DND-41 (cell line): Measurements from ENCODE around the gene NEXN.

Experiments
- EZH2 ChIP-seq: IDR thresholded peaks from 3 replicates; pipeline ENCODE4 v1.6.1; 2012; ENCODE audit warnings: borderline replicate concordance, low read depth, mild to moderate bottlenecking, moderate library complexity, low read length, inconsistent platforms; ENCODE audit not compliant: severe bottlenecking
- TF ChIP-seq, protein P1 (sequence below): IDR thresholded peaks from 2 replicates; pipeline ENCODE4 v1.5.1; 2012; ENCODE audit warnings: borderline replicate concordance, low read length, moderate library complexity, mild to moderate bottlenecking; ENCODE audit not compliant: poor library complexity, severe bottlenecking; ENCODE audit errors: extremely low read depth

DNA sequence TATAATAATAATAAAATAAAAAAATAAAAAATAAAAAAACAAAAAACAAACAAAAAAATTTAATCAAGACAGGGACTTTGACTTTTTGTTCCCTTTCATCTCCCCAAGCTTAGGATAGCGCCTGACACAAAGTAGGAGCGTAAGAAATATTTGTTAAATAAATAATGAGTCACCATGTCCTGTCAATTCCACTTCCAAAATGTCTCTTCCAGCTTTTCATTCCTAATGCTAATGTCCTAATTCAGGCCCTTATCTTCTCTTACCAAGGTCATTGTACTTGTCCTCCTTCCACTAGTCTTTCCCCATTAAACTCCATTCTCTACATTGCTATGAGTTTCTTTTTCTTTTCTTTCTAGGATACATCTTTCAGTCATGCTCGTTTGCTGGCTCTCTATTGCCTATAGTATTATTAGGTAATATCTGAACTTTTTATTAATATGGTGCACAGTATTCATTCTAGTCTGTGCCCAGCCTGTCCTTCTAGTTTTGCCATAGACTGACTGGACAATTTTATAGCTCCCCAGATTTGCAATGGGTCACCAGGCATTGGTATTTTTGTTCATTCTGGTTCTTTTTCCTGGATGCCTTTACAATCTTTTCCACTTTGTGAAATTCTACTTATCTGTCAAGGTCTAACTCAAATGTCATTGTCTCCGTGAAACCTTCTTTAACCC is 11.4 kb downstream of the NEXN start:
- TF ChIP-seq, protein P1, sequence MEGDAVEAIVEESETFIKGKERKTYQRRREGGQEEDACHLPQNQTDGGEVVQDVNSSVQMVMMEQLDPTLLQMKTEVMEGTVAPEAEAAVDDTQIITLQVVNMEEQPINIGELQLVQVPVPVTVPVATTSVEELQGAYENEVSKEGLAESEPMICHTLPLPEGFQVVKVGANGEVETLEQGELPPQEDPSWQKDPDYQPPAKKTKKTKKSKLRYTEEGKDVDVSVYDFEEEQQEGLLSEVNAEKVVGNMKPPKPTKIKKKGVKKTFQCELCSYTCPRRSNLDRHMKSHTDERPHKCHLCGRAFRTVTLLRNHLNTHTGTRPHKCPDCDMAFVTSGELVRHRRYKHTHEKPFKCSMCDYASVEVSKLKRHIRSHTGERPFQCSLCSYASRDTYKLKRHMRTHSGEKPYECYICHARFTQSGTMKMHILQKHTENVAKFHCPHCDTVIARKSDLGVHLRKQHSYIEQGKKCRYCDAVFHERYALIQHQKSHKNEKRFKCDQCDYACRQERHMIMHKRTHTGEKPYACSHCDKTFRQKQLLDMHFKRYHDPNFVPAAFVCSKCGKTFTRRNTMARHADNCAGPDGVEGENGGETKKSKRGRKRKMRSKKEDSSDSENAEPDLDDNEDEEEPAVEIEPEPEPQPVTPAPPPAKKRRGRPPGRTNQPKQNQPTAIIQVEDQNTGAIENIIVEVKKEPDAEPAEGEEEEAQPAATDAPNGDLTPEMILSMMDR, result no peak
- no peak for TF ChIP-seq EZH2
